ENCODE measurements around the gene RAB20.

DNA sequence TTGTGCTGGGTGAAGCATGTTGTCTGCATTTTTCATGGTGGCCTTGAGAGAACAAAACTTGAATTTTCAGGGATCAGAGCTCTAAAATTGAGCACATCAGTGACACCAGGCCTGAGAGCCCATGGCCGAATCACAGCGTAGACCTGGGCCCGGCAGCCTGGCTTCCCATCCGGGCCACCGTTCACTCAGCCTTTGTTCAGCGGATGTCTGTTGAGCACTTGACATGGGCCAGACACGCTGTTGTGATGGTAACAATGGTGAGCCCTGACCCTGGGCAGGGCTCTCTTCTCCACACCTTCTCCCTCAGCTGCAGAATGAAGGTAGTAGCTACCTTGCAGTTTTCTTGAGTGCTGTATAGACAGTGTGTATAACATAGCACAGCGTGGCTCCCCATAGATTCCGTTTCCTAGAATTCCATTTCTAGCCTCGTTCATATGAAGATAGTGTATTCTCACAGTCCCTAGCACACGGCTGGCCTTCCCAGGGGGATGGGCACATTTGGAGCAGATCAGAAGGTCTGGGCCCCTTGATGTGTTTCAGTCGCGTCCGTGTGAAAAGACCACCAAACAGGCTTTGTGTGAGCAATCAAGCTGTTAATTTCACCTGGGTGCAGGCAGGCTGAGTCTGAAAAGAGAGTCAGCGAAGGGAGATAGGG is 75.3 kb downstream of the RAB20 start:
- TF ChIP-seq GATA3 (IDR thresholded peaks at IDR 0.05; ENCODE audit: low read depth, low read length) (no peak), GATA2 (IDR thresholded peaks at IDR 0.05; ENCODE audit: low read depth, low read length) (no peak)

Measured in SH-SY5Y (cell line).